NCI-H524 treated with DMSO at 0.1 percent for 48 hours (cell line): ENCODE results near the gene FGF3.
"Not testable (repeated sequence)": the region's sequence is repeated elsewhere in the genome, so short reads cannot be mapped to it uniquely, and the experiment has no call there.

Source experiments
- DNase-seq: peaks from one replicate; lab custom pipeline; 2025; lab: John Stamatoyannopoulos, UW

Gene FGF3

GRCh38 chr11:69765498-69765995 is 53.7 kb downstream of the FGF3 start:
- DNase-seq: no peak

DNA sequence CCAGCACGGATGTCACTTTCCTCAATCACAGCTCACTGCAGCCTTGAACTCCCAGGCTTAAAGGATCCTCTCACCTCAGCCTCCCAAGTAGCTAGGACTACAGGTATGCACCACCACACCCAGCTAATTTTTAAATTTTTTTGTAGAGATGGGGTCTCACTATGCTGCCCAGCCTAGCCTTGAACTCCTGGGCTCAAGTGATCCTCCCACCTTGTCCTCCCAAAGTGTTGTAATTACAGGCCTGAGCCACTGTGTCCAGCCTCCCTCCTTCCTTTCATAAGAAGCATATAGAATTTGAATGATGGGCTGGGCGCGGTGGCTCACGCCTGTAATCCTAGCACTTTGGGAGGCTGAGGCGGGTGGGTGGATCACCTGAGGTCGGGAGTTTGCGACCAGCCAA is 54.3 kb downstream of the FGF3 start:
- not testable (repeated sequence) for DNase-seq

GRCh38 chr11:69760319-69760718 is 58.9 kb downstream of the FGF3 start:
- DNase-seq: no peak
